Breast epithelium (tissue), 3 donors: ENCODE measurements around the gene SLC2A4RG.

Source experiments
- POLR2AphosphoS5 ChIP-seq, 3 donors: sonication (generic); formaldehyde crosslinking; IDR thresholded peaks; one replicate each; pipeline ENCODE4 v1.6.1; 2017; ENCODE audit warnings: antibody characterized with exemption in 3 of 3
- TF ChIP-seq, protein P1 (sequence below), 3 donors: fragments of 450-650 bp; IDR thresholded peaks; one replicate each; pipeline ENCODE4 v1.5.1; 2016 to 2017; ENCODE audit warnings: antibody characterized with exemption in 3 of 3, mild to moderate bottlenecking in 3 of 3, moderate library complexity in 3 of 3

DNA sequence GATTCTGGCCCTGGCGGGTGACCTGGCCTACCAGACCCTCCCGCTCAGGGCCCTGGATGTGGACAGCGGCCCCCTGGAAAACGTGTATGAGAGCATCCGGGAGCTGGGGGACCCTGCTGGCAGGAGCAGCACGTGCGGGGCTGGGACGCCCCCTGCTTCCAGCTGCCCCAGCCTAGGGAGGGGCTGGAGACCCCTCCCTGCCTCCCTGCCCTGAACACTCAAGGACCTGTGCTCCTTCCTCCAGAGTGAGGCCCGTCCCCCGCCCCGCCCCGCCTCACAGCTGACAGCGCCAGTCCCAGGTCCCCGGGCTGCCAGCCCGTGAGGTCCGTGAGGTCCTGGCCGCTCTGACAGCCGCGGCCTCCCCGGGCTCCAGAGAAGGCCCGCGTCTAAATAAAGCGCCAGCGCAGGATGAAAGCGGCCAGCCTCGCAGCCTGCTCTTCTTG, 868 bp upstream of the SLC2A4RG start:
- TF ChIP-seq, protein P1, sequence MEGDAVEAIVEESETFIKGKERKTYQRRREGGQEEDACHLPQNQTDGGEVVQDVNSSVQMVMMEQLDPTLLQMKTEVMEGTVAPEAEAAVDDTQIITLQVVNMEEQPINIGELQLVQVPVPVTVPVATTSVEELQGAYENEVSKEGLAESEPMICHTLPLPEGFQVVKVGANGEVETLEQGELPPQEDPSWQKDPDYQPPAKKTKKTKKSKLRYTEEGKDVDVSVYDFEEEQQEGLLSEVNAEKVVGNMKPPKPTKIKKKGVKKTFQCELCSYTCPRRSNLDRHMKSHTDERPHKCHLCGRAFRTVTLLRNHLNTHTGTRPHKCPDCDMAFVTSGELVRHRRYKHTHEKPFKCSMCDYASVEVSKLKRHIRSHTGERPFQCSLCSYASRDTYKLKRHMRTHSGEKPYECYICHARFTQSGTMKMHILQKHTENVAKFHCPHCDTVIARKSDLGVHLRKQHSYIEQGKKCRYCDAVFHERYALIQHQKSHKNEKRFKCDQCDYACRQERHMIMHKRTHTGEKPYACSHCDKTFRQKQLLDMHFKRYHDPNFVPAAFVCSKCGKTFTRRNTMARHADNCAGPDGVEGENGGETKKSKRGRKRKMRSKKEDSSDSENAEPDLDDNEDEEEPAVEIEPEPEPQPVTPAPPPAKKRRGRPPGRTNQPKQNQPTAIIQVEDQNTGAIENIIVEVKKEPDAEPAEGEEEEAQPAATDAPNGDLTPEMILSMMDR (IDR thresholded peaks at IDR 0.05): no peak
- TF ChIP-seq POLR2AphosphoS5 (IDR thresholded peaks at IDR 0.05): no peak
